Heart right ventricle (tissue), 16 donors: ENCODE measurements around the gene PSMD10. TPM values are rescaled to one million over a fixed set of nuclear protein-coding genes. Genes with fewer than 3 reads are reported as not detected.

Source experiments
- ATAC-seq, 8 donors: fragments of 200-7000 bp; cut with Tn5 transposase; one replicate each; pipeline ENCODE4 v1.9.1; 2020; ENCODE audit warnings: mild to moderate bottlenecking in 8 of 8, moderate library complexity in 8 of 8, moderate number of reproducible peaks in 1 of 8
- DNase-seq, 2 donors: peaks; one replicate each; pipeline ENCODE4 v3.0.0-alpha.2; 2020
- H3K27ac ChIP-seq, 10 donors: fragments of 200-600 bp; sonication (generic) in 2 of 10; one replicate each; pipeline versions ENCODE4 v1.5.0 to v1.8.0; 2020 to 2022; ENCODE audit warnings: mild to moderate bottlenecking in 3 of 10
- H3K27me3 ChIP-seq, 7 donors: fragments of 200-600 bp; one replicate each; pipeline ENCODE4 v1.8.0; 2021 to 2022; ENCODE audit warnings: mild to moderate bottlenecking in 2 of 7
- H3K36me3 ChIP-seq, 9 donors: fragments of 200-600 bp; sonication (generic) in 1 of 9; one replicate each; pipeline versions ENCODE4 v1.5.0 to v1.8.0; 2020 to 2022; ENCODE audit warnings: mild to moderate bottlenecking in 2 of 9
- H3K4me1 ChIP-seq, 9 donors: fragments of 200-600 bp; sonication (generic) in 1 of 9; one replicate each; pipeline versions ENCODE4 v1.5.0 to v1.8.0; 2020 to 2022; ENCODE audit warnings: mild to moderate bottlenecking in 4 of 9
- H3K4me3 ChIP-seq, 10 donors: fragments of 200-600 bp; sonication (generic) in 2 of 10; one replicate each; pipeline versions ENCODE4 v1.5.0 to v1.8.0; 2020 to 2022; ENCODE audit warnings: mild to moderate bottlenecking in 7 of 10, moderate library complexity in 2 of 10
- H3K9me3 ChIP-seq, 11 donors: fragments of 200-600 bp in 10 of 11; sonication (generic) in 2 of 11; one replicate each; pipeline versions ENCODE4 v1.5.0 to v1.8.0; 2013 to 2022; ENCODE audit warnings: mild to moderate bottlenecking in 2 of 11, control low read depth in 1 of 11, moderate library complexity in 1 of 11
- WGBS, 2 donors: extraction: QIAGEN DNeasy Blood & Tissue Kit; methylation state at CpG; one replicate each; pipeline ENCODE4 v1.1.7; 2013; ENCODE audit warnings: inconsistent platforms in 1 of 2; 5-methylcytosine and 5-hydroxymethylcytosine counted together
- intact Hi-C, 10 donors: fragments of 100-400 bp; cut with DNase I; formaldehyde crosslinking; loops; one replicate each; pipeline versions ENCODE4 v1.11.1 to v1.14.2; 2022
- polyA plus RNA-seq, 2 donors: library from polyadenylated mRNA; stranded (reverse); fragments of 200-250 nt; gene quantifications; one replicate each; pipeline ENCODE4 v1.2.3, GENCODE V29; 2013
- total RNA-seq, 10 donors: library from RNA; stranded (reverse); fragmentation: NEBNext Ultra II Directional in 3 of 10; extraction: Animal tissue kit (Norgen Biotek cat#: 25700) in 3 of 10; gene quantifications; one replicate each; pipeline versions ENCODE4 v1.2.1 to v1.2.4, GENCODE V29; 2021 to 2023
- TF ChIP-seq, protein P1 (sequence below), 9 donors: fragments of 200-600 bp; sonication (generic) in 2 of 9; IDR thresholded peaks; one replicate each; pipeline versions ENCODE4 v1.5.0 to v1.8.0; 2021 to 2022; ENCODE audit warnings: antibody characterized with exemption in 9 of 9, mild to moderate bottlenecking in 5 of 9, moderate library complexity in 1 of 9
- donor health status: Arrhythmogenic right ventricular cardiomyopathy.
- donor health status: ischemic (EF 13 %, LVEDD 7.1; RV severe dilation, severe dysfunction).
- donor health status: healthy with polysubstance abuse.
- donor health status: DM: no; HTN: yes; CAD: no.
- donor health status: DM: no; HTN: no; CAD: no.
- donor health status: ischemic (EF 25% LVEDD 6.9; RV normal size, moderate dysfunction).
- donor health status: ischemic (EF 25% LVEDD 5.7; RV mildly dilated, moderate dysfunction).
- donor health status: healthy.
- donor health status: DM: yes; HTN: yes; CAD: no.
- donor health status: Ischemic cardiomyopathy.
- donor health status: ischemic (EF 35%, LVEDD 5.7; RV mildly dilated, moderate dysfunction).
- donor health status: nonischemic (EF 11% LVEDD 7.7; RV severe dilation, severe dysfunction).
- donor health status: DM: yes; HTN: yes; CAD: no.
- donor health status: PGD.
- donor health status: ischemic (EF 29% LVEDD 5.4; RV normal size, mild dysfunction).
- donor health status: nonischemic (EF 23%, LVEDD 6.1; RV moderate dilation, normal function).

The PSMD10 gene
- total and polyA plus RNA-seq, 12 donors, result 13.9 to 28.0 (median 21.2) TPM

DNA sequence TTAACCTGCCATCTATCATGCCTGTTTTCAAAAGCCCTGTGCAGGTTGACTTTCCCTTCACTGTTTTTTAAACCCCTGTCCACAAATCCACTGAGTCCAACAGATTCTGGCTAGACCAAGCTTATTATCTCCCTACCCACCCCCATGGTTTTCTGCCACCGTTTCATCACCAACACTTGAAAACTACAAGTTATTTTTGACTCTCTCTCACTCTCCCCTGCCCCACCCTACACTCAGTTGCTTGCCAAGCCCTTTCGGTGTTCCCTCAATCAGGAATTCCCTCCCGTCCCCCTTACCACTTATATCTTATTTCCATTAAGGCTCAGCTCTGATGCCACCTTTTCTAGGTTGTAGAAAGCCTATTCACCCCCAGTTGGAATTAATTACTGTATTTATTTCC lies 29.9 kb upstream of the PSMD10 start:
- peaks cover 0 to 15% (median 0%) of the 10 kb centered on the region in 7 donors for H3K27me3 ChIP-seq
- TF ChIP-seq, protein P1, sequence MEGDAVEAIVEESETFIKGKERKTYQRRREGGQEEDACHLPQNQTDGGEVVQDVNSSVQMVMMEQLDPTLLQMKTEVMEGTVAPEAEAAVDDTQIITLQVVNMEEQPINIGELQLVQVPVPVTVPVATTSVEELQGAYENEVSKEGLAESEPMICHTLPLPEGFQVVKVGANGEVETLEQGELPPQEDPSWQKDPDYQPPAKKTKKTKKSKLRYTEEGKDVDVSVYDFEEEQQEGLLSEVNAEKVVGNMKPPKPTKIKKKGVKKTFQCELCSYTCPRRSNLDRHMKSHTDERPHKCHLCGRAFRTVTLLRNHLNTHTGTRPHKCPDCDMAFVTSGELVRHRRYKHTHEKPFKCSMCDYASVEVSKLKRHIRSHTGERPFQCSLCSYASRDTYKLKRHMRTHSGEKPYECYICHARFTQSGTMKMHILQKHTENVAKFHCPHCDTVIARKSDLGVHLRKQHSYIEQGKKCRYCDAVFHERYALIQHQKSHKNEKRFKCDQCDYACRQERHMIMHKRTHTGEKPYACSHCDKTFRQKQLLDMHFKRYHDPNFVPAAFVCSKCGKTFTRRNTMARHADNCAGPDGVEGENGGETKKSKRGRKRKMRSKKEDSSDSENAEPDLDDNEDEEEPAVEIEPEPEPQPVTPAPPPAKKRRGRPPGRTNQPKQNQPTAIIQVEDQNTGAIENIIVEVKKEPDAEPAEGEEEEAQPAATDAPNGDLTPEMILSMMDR (IDR thresholded peaks at IDR 0.05), result no peak
- H3K4me1 ChIP-seq, result peaks cover 0 to 67% (median 10%) of the 10 kb centered on the region in 9 donors
- no peaks in the 10 kb centered on the region for H3K9me3 ChIP-seq
- no peak overlapping the region for H3K4me3 ChIP-seq
- intact Hi-C loops, result no loop called here
- WGBS, 2 donors, result 12 to 23% methylated on average over 3 of the region's 3 CpGs
- peaks cover 0 to 4% (median 0%) of the 10 kb centered on the region in 9 donors for H3K36me3 ChIP-seq
- peak overlapping the region in 4 of 10 donors; percentile 22 to 39 (median 35) for H3K27ac ChIP-seq
- peak in 1 of 2 donors; percentile 6 for DNase-seq
- peak in 7 of 8 donors; percentile 30 to 84 (median 56) for ATAC-seq

DNA sequence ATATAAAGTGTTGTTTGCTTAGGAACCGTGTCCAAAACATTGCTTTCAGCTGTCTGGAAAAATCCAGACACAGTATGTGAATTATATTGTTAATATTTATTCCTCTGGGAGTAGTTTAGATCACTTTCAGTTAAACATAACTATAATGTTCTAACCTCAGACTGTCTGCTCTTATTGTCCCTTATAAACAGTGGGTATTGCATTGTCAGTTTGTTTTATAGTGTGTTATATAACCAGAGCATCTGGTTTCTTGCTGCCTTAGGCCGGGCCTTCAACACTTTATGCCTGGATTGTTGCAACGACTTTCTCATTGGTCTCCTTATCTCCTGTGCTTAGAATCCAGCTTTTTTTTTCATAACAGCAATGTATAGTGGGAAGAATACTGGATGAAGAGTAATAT lies 26.6 kb upstream of the PSMD10 start:
- TF ChIP-seq, protein P1 (IDR thresholded peaks at IDR 0.05), result no peak
- H3K9me3 ChIP-seq, result no peaks in the 10 kb centered on the region
- WGBS, 2 donors, result 64 to 66% methylated on average over 3 of the region's 3 CpGs
- ATAC-seq, result peak in 1 of 8 donors; percentile 47
- intact Hi-C loops, result no loop called here
- no peak for DNase-seq
- no peak overlapping the region for H3K4me3 ChIP-seq
- no peak overlapping the region for H3K27ac ChIP-seq
- H3K27me3 ChIP-seq, result peaks cover 0 to 12% (median 0%) of the 10 kb centered on the region in 7 donors
- peaks cover 0 to 56% (median 10%) of the 10 kb centered on the region in 9 donors for H3K4me1 ChIP-seq
- H3K36me3 ChIP-seq, result no peaks in the 10 kb centered on the region

DNA sequence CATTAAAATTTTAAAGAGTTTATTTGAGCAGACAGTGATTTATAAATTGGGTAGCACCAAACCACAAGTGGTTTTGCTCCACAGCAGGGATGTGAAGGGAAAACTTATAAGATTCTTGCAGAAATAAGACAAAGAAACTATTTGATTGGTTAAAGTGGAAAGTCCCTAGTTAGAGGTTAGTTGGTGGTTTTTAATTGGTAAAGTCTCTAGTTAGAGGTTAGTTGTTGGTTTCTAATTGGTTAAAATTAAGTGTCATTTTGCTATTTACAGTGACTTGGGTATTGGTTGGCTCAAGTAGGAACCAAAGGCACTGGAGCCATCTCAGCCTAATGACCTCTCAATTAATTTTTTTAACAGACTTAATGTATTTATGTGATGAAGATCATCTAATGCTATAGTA lies 23.2 kb upstream of the PSMD10 start:
- Histone ChIP-seq H3K9me3 (no peaks in the 10 kb centered on the region), H3K36me3 (no peaks in the 10 kb centered on the region), H3K27me3 (peaks cover 0 to 18% (median 0%) of the 10 kb centered on the region in 7 donors), H3K27ac (no peak overlapping the region), H3K4me3 (no peak overlapping the region), H3K4me1 (peaks cover 0 to 24% (median 1%) of the 10 kb centered on the region in 9 donors)
- intact Hi-C loops, result no loop called here
- DNase-seq, result no peak
- TF ChIP-seq, protein P1 (IDR thresholded peaks at IDR 0.05), result no peak
- no peak for ATAC-seq

DNA sequence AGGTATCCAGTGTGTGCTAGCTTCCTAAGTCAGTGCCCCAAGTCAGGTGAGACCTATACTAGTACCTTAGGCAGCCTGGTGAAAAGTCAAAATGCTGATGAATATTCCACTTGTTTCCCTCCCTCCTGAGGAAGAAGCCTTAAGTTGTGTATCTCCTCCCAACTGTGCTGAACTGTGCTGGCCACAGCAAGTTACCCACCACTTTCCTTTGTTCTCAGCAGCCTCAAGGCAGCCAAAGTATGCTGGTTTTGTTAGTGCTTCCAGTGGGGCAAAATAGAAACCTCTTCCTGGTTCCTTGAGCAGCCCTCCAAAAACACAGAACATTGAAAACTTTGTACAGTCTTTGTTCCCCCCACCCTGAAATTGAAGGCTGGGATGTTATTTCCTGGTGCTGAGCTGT lies 14.1 kb upstream of the PSMD10 start:
- Histone ChIP-seq H3K4me3 (peak overlapping the region in 1 of 10 donors; percentile 20), H3K27ac (peak overlapping the region in 6 of 10 donors; percentile 19 to 77 (median 50)), H3K9me3 (peaks cover 0 to 19% (median 0%) of the 10 kb centered on the region in 11 donors), H3K4me1 (peaks cover 0 to 6% (median 0%) of the 10 kb centered on the region in 9 donors), H3K36me3 (no peaks in the 10 kb centered on the region), H3K27me3 (peaks cover 0 to 8% (median 0%) of the 10 kb centered on the region in 7 donors)
- intact Hi-C loops, result no loop called here
- TF ChIP-seq, protein P1 (IDR thresholded peaks at IDR 0.05), result no peak
- ATAC-seq, result no peak
- no peak for DNase-seq
